GM19438 (cell line): Measurements from ENCODE around the gene AHI1.

Experiments used
- ATAC-seq: cut with Tn5 transposase; IDR thresholded peaks from one replicate; pipeline ENCODE4 v1.9.1; 2021; ENCODE audit warnings: low read depth; ENCODE audit not compliant: unreplicated experiment

The AHI1 gene

GRCh38 chr6:135497412-135498184, at the start of gene AHI1:
Gene AHI1 (minus strand): TSS chr6:135497740. CDS start chr6:135492237, 5,503 bp downstream.
- peak; percentile 95 for ATAC-seq

- no peak for ATAC-seq
Observed at GRCh38 chr6:135546680-135547418, 49.3 kb upstream of the AHI1 start.

- no peak for ATAC-seq
Observed at GRCh38 chr6:135546206-135546605, 48.7 kb upstream of the AHI1 start.

DNA sequence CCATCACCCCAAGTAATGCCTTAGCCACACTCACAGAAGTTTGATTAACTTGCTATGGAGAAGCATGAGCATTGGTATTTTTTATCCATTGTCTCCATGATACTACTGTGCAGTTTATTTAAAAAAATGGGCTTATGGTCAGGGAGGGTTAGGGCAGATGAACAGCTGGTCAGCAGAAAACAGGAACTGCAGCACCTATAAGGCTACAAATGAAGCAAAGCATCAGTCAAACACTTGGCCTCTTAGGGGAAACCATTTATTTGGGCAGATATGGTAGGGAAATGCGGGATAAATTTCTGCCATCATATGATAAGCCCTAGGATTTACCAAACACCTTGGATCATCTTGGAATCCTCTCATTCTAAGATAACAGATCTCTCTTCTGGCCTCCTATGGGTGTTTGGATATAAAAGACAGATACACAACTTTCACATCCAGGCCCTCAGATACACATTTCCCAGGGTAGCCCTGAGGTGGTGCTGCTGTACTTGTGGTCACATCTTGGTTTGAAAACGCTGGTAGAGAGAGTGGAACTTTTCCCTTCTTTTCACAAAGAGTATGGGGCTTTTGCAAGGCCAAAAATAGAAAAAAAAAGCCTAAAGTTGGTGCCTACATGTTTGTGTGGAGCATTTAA, 42.8 kb upstream of the AHI1 start:
- no peak for ATAC-seq

GRCh38 chr6:135537741-135538301, 40.3 kb upstream of the AHI1 start:
- ATAC-seq, result no peak

DNA sequence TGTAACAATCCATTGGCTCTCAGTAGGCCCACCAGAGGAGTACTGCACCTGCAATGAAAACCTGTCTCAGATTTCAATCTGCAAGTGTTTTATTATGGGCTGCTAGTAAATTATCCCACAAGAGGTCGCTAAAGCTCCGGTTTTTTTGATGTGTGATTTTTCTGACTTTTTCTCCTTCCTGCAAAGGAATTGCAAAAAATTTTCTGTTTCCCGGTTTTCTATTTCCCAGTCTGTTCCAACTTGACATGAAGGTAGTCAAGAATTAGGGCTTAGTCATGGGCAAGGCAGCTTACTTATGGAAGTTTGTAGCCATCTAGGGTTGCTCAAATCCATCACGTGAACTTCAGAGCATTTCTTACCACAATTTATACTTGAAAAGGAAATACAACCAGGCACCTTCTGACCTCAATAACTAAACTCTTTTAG, 38.5 kb upstream of the AHI1 start:
- ATAC-seq, result no peak

DNA sequence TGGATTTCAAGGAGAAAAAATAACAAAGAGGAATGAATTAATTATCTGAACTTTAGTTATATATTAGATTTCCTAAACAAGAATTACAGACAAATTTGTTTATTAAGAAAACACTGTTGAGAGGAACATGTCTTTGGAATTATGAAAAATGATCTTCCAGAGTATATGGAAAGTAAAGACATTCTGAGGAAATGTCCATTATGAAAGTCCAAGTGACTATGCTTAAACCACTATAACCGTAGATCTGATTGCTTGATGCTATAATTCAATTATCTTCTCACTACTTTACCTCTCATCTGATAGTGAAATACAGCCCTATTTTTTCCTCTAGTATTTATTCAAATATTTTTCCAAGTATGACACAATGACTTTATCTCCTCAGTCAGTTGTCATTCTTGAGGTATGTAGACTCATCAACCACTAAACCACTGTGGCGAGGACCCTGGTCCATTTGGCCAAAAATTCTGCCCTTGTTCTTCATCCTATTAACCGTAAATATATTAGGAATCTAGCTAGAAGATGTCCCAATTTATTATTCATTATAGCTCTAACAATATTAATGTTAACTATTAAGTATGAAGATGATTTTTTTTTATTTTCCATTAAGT, 37.3 kb upstream of the AHI1 start:
- ATAC-seq, result no peak

- ATAC-seq, result no peak
Observed at GRCh38 chr6:135532559-135532958, 35.0 kb upstream of the AHI1 start.

- ATAC-seq, result no peak
Observed at GRCh38 chr6:135531954-135532490, 34.5 kb upstream of the AHI1 start.

GRCh38 chr6:135530113-135530512, 32.6 kb upstream of the AHI1 start:
- ATAC-seq, result no peak

DNA sequence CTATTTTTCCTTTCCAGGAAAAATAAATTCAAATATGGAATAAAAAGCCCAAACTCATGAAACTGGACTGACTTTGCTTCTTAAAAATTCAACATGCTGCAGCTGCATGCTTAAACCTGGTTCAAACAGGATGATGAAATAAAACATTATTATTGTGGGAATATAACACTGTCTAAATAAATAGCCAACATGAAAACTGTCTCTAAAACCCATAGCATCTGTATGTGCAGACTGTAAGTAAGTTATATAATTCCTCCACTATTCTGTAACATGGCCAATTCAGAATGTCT, 30.4 kb upstream of the AHI1 start:
- no peak for ATAC-seq

GRCh38 chr6:135527116-135527959, 29.8 kb upstream of the AHI1 start:
- no peak for ATAC-seq

- no peak for ATAC-seq
Observed at GRCh38 chr6:135525594-135525993, 28.1 kb upstream of the AHI1 start.

GRCh38 chr6:135522965-135523692, 25.6 kb upstream of the AHI1 start:
- ATAC-seq, result no peak

- ATAC-seq, result no peak
Observed at GRCh38 chr6:135521431-135521830, 23.9 kb upstream of the AHI1 start.

- no peak for ATAC-seq
Observed at GRCh38 chr6:135520781-135521180, 23.2 kb upstream of the AHI1 start.

GRCh38 chr6:135519348-135519747, 21.8 kb upstream of the AHI1 start:
- no peak for ATAC-seq

DNA sequence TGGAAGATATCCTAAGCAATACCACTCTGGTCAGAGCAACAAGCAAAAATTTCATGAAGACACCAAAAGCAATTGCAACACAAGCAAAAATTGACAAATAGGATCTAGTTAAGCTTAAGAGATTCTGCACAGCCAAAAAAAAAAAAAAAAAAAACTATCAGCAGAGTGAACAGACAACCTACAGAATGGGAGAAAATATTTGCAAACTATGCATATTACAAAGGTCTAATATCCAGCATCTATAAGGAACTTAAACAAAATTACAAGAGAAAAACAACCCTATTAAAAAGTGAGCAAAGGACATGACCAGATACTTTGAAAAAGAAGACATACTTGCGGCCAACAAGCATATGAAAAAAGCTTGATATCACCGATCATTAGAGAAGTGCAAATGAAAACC, 20.0 kb upstream of the AHI1 start:
- ATAC-seq, result no peak

DNA sequence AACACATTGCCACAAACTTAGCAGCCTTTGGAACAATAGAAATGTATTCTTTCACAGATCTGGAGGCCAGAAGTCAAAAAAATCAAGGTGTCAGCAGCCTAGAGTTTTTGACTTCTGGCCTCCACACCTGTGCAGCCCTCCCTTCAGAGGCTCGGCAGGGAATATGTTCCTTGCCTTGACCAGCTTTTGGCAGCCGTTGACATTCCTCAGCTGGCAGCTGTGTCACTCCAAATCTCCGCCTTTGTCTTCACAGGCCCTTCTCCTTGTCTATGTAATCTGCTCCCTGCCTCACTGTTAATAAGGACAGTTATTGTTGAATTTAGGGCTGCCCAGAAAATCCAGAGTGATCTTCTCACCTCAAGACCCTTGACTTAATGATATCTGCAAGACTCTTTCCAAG, 17.2 kb upstream of the AHI1 start:
- ATAC-seq, result no peak
